Neural cell (in vitro differentiated cells): ENCODE data around the gene ABI3BP. TPM values are rescaled to one million over a fixed set of nuclear protein-coding genes. Genes with fewer than 3 reads are reported as not detected.

ENCODE experiments used
- H2AFZ ChIP-seq: fragments of 200-600, 300-800 bp; sonication (generic), shearing (Covaris generic); 2 replicates; pipeline ENCODE4 v1.6.0; 2014; ENCODE audit warnings: low read depth, mild to moderate bottlenecking, antibody characterized with exemption, low read length, moderate library complexity
- H3F3A ChIP-seq: fragments of 200-600 bp; shearing (Covaris generic); 2 replicates; pipeline ENCODE4 v1.6.1; 2016; ENCODE audit warnings: mild to moderate bottlenecking, moderate library complexity, mixed read lengths, antibody characterized with exemption, low read length; ENCODE audit not compliant: insufficient read depth, poor library complexity, severe bottlenecking
- H3K27ac ChIP-seq: fragments of 200-600, 300-800 bp; sonication (generic), shearing (Covaris generic); 2 replicates; pipeline ENCODE4 v1.5.1; 2014; ENCODE audit warnings: mild to moderate bottlenecking, low read length, moderate library complexity
- H3K27me3 ChIP-seq: fragments of 300-800, 200-600 bp; sonication (generic), shearing (Covaris generic); 2 replicates; pipeline ENCODE4 v1.6.0; 2014; ENCODE audit warnings: mild to moderate bottlenecking, low read depth, low read length, moderate library complexity; ENCODE audit not compliant: insufficient read depth
- H3K36me3 ChIP-seq: fragments of 300-800, 200-600 bp; sonication (generic), shearing (Covaris generic); 2 replicates; pipeline ENCODE4 v1.5.1; 2014; ENCODE audit warnings: mild to moderate bottlenecking, antibody characterized with exemption, low read length, moderate library complexity; ENCODE audit not compliant: insufficient read depth
- H3K4me2 ChIP-seq: fragments of 300-800, 200-600 bp; sonication (generic), shearing (Covaris generic); 2 replicates; pipeline ENCODE4 v1.6.0; 2014; ENCODE audit warnings: mild to moderate bottlenecking, low read length
- H3K4me3 ChIP-seq: fragments of 300-800, 200-600 bp; sonication (generic), shearing (Covaris generic); 2 replicates; pipeline ENCODE4 v1.5.1; 2014; ENCODE audit warnings: mild to moderate bottlenecking, low read length, moderate library complexity
- H3K79me2 ChIP-seq: fragments of 200-600 bp; shearing (Covaris generic); replicated peaks from 2 replicates; pipeline ENCODE4 v1.6.0; 2014; ENCODE audit warnings: mild to moderate bottlenecking, low read length, moderate library complexity; ENCODE audit not compliant: insufficient read depth
- H3K9ac ChIP-seq: fragments of 300-800, 200-600 bp; sonication (generic), shearing (Covaris generic); 2 replicates; pipeline ENCODE4 v1.6.1; 2016; ENCODE audit warnings: mild to moderate bottlenecking, low read length, mixed read lengths
- H3K9me2 ChIP-seq: fragments of 200-600 bp; shearing (Covaris generic); 2 replicates; pipeline ENCODE4 v1.6.1; 2016; ENCODE audit warnings: mild to moderate bottlenecking, low read length, mixed read lengths; ENCODE audit not compliant: insufficient read depth
- H3K9me3 ChIP-seq: fragments of 200-600, 300-800 bp; sonication (generic), shearing (Covaris generic); 2 replicates; pipeline ENCODE4 v1.6.1; 2016; ENCODE audit warnings: mild to moderate bottlenecking, mixed run types, low read length, moderate library complexity, mixed read lengths
- H4K20me1 ChIP-seq: fragments of 200-600 bp; shearing (Covaris generic); 2 replicates; pipeline ENCODE4 v1.6.1; 2016; ENCODE audit warnings: mild to moderate bottlenecking, mixed run types; ENCODE audit not compliant: insufficient read depth
- CTCF ChIP-seq: fragments of 450-650 bp; IDR thresholded peaks from 2 replicates; pipeline ENCODE4 v1.5.1; 2014; ENCODE audit warnings: antibody characterized with exemption, mild to moderate bottlenecking, moderate library complexity; ENCODE audit not compliant: poor library complexity, severe bottlenecking
- EP300 ChIP-seq: fragments of 450-650 bp; conservative IDR thresholded peaks from 2 replicates; pipeline ENCODE4 v1.6.1; 2014; ENCODE audit warnings: antibody characterized with exemption, mild to moderate bottlenecking, moderate library complexity; ENCODE audit not compliant: poor library complexity, severe bottlenecking
- EZH2 ChIP-seq: fragments of 200-600, 300-800 bp; shearing (Covaris generic), sonication (generic); IDR thresholded peaks from 2 replicates; pipeline ENCODE4 v1.6.1; 2014; ENCODE audit warnings: antibody characterized with exemption, low read length, borderline replicate concordance, mild to moderate bottlenecking; ENCODE audit not compliant: insufficient read depth, poor library complexity, severe bottlenecking
- MXI1 ChIP-seq: fragments of 450-650 bp; conservative IDR thresholded peaks from 2 replicates; pipeline ENCODE4 v1.6.1; 2014; ENCODE audit warnings: antibody characterized with exemption, mild to moderate bottlenecking; ENCODE audit not compliant: poor library complexity, severe bottlenecking
- POLR2AphosphoS5 ChIP-seq: IDR thresholded peaks from 2 replicates; pipeline ENCODE4 v1.6.1; 2012
- RAD21 ChIP-seq: fragments of 450-650 bp; conservative IDR thresholded peaks from 2 replicates; pipeline ENCODE4 v1.6.1; 2014; ENCODE audit warnings: antibody characterized with exemption, mild to moderate bottlenecking, moderate library complexity
- REST ChIP-seq: IDR thresholded peaks from 2 replicates; pipeline ENCODE4 v1.6.1; 2012; ENCODE audit warnings: borderline replicate concordance
- SMC3 ChIP-seq: fragments of 450-650 bp; conservative IDR thresholded peaks from 2 replicates; pipeline ENCODE4 v1.6.1; 2014; ENCODE audit warnings: antibody characterized with exemption, mild to moderate bottlenecking, moderate library complexity; ENCODE audit not compliant: poor library complexity
- TAF1 ChIP-seq: IDR thresholded peaks from 2 replicates; pipeline ENCODE4 v1.6.1; 2012; ENCODE audit warnings: low read depth
- polyA plus RNA-seq: library from polyadenylated mRNA; depleted of rRNA; stranded (reverse); fragments of >200 nt; gene quantifications from 2 replicates; pipeline ENCODE4 v1.2.3, GENCODE V29; 2014

ABI3BP gene
- polyA plus RNA-seq, 1 donor from 2014 or later: not detected

GRCh38 chr3:100868096-100868495, 125.1 kb downstream of the ABI3BP start:
- no peak for TF ChIP-seq EP300
- no peak for TF ChIP-seq RAD21
- TF ChIP-seq MXI1: no peak
- TF ChIP-seq CTCF: no peak
- no peak for TF ChIP-seq EZH2
- no peak for TF ChIP-seq POLR2AphosphoS5
- no peak for TF ChIP-seq TAF1
- no peak for TF ChIP-seq REST
- no peak for TF ChIP-seq SMC3
- H2AFZ ChIP-seq: no peak overlapping the region
- no peak overlapping the region for H3K4me3 ChIP-seq
- no peak overlapping the region for H3K9ac ChIP-seq
- H3F3A ChIP-seq: no peaks in the 10 kb centered on the region
- no peak overlapping the region for H3K27ac ChIP-seq
- no peaks in the 10 kb centered on the region for H3K79me2 ChIP-seq
- no peaks in the 10 kb centered on the region for H3K27me3 ChIP-seq
- no peaks in the 10 kb centered on the region for H3K36me3 ChIP-seq
- no peaks in the 10 kb centered on the region for H3K9me3 ChIP-seq
- H3K9me2 ChIP-seq: no peaks in the 10 kb centered on the region
- no peak overlapping the region for H3K4me2 ChIP-seq
- H4K20me1 ChIP-seq: no peaks in the 10 kb centered on the region

- Histone ChIP-seq H3K9me2 (no peaks in the 10 kb centered on the region), H3K27ac (no peak overlapping the region), H3K79me2 (no peaks in the 10 kb centered on the region), H3F3A (no peaks in the 10 kb centered on the region), H3K9me3 (no peaks in the 10 kb centered on the region), H2AFZ (no peak overlapping the region), H3K4me2 (no peak overlapping the region), H4K20me1 (no peaks in the 10 kb centered on the region), H3K9ac (no peak overlapping the region), H3K36me3 (no peaks in the 10 kb centered on the region), H3K4me3 (no peak overlapping the region), H3K27me3 (no peaks in the 10 kb centered on the region)
- TF ChIP-seq SMC3 (no peak), EP300 (no peak), POLR2AphosphoS5 (no peak), MXI1 (no peak), RAD21 (no peak)
These were observed 127.8 kb downstream of the ABI3BP start for GRCh38 chr3:100865442-100865841.
